SH-SY5Y (cell line): ENCODE measurements around the gene HSF2.

Experiments used
- GATA2 ChIP-seq: IDR thresholded peaks from 2 replicates; pipeline ENCODE4 v1.6.1; 2011; ENCODE audit warnings: mild to moderate bottlenecking, low read depth, low read length
- GATA3 ChIP-seq: IDR thresholded peaks from 2 replicates; pipeline ENCODE4 v1.6.1; 2011; ENCODE audit warnings: low read depth, mild to moderate bottlenecking, low read length, moderate library complexity

GRCh38 chr6:122404444-122404843 is 5.0 kb downstream of the HSF2 start:
- no peak for TF ChIP-seq GATA2
- no peak for TF ChIP-seq GATA3
